Glomerular visceral epithelial cell (primary cell): ENCODE results near the gene AP3B1.

ENCODE experiments used
- DNase-seq: peaks from one replicate; pipeline ENCODE4 v3.0.0-alpha.2; 2016; ENCODE audit errors: extremely low spot score

AP3B1 gene

DNA sequence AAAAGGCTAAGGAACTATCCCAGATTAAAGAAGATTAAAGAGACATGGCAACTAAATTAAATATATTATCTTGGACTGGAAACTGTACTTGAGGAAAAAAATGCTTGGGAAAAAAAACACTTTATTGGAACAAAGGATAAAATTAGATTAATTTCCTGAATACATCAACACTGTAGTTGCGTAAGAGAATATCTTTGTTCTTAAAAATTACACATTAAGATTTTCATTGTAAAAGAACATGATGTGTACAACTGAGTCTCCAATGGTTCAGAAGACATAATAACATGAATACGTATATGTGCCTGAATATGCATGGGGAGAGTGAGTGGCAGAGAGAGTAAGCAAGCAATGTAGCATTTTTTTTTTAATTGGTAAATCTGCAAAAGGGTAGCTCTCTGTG is 2.8 kb downstream of the AP3B1 start:
- no peak for DNase-seq

DNA sequence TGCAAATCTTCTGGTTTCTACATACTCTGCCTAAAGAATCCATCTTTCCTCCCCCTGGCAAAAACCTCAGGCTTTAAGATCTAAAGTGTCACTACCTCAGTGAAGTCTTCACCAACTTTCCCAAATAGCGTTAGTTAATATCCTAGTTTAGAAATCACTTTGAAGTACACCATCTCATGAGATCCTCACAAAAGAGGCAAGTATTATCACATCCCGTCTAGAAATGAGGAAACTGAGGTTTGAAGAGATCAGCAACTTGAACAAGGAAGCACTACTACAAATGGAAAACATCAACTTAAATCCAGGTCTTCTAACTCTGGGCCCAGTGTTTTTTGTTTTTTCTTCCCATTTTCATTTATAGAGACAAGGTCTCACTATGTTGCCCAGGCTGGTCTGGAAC is 4.6 kb downstream of the AP3B1 start:
- DNase-seq, result no peak

DNA sequence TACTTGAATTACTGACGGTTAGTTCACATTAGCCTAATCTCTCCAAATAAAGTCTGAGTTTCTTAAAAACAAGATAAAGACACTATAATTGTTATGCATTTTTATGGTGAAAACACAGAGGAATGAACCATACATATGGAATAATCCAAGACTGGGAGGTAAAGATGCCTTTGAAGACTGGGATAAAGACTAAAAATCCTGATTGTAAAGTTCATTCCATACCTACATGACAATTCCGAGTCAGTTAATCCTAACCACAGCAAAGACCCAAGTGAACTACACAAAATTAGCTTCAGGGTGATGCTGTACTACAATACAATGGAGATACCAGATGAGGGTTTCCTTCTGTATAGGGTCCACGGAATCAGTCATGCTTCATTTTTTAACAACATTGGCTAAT is 6.3 kb downstream of the AP3B1 start:
- DNase-seq, result no peak

DNA sequence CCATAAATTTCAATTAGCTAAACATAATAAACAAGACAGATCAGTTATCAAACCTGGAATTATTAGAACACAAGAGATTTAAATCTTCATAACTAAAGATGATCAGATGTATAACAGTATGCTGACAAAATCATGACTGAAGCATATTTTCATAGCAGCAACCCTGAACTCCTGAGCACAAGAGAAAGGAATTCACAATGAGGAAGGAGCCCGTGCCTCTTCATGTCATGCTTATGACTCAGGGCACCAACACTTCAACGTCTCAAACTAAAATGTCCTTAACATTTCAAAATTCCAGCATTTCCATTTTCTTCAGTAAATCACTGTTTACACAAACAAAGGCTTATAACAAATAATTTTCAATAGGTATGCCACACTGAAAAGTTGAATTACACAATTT is 6.7 kb downstream of the AP3B1 start:
- DNase-seq, result peak; percentile 60

DNA sequence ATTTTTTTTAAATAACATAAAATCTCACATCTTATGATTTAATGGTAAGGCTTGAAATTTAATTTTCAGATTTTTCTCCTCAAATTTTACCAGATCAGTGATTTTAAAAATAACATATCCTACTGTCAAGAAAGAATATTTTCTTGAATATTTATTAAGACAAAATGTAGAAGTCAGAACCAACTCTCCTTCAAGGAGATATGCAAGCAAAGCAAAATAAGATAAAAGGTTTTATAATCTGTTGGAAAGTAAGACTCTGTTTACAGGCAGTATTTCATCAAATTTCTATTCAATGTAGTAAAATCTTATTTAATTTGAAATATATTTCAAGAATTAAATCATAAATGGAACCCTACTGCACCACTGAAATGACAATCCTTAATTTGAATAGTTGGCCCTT is 7.3 kb downstream of the AP3B1 start:
- DNase-seq, result no peak

DNA sequence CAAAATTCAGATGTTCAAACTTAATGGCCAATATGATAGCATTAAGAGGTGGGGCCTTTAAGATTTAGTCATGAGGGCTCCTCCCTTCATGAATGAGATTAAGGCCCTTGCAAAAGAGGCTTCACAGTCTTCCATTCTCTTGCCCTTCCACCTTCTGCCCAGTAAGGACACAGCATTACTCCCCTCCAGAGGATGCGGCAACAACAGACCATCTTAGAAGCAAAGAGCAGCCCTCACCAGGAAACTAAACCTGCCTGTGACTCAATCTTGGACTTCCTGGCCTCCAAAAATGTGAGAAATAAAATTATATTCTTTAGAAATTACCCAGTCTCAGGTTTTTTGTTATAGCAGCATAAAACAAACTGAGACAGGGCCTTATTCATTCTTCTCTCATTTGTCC is 8.2 kb downstream of the AP3B1 start:
- no peak for DNase-seq

DNA sequence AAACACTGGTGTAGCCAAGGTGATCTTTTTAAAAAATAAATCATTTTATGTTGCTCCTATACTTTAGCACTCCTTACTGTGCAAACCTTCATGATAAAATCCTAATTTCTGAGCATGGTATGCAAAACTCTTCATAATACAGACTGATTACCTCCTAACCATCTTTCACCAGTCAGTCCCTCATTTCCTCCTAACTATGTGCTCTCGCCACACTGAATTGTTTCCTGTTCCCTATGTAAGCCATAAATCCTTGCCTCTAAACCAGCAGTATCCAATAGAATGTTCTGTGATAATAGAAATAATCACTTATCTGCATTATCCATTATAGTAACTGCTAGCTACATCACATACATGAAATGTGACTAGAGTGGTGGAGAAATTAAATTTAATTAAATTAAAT is 10.7 kb downstream of the AP3B1 start:
- DNase-seq, result no peak

DNA sequence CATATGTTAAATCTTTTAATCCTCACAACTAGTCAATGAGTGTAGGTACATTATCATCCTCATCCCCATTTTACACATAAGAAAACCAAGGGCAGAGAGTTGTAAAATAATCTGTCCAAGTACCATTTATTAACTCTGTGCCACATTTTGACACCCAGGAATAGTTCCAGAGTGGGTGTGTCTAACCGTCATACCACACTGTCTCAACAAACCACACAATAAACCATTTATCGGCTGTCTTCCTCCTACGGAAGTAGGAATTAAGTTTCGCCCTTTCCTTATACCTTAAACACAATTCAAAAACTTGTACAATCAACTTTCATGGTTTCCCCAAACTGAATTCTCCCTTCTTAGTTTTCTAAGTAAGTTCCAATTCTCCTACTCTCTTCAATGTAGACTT is 11.4 kb downstream of the AP3B1 start:
- DNase-seq, result no peak

DNA sequence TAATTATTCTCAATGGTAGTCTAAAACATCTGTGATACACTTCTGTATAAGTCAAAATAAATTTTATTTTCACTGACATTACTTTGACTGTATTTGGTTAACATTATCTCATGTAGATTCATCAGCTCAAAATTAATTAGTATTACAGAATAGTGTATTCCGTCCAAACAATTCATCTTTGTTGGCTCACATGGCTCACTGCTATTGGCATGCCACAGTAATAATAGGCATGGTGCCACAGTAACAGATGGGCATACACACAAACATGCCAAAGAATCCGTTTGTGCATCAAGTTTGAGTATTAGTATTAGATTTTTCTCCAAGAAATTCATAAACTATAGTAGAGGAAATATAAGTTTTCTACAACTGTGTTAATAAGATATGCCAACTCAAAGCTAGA is 14.2 kb downstream of the AP3B1 start:
- DNase-seq, result no peak

DNA sequence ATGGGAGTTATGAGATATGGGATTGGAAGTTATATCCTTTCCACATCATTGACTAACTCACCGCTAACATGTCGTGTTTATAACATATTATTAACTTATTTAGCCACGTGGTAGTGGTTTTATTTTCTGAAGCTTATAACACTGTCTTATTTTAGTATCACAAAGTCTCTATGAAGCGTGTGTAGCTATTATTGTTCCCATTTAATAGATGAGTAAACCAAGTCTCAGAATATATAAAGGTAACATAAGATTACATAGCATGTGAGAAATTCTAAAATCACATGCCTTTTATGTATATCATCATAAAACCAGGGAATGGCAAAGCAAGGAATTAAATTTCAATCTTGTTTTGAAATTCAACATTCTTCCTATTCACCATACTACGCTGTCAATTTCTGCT is 15.3 kb downstream of the AP3B1 start:
- no peak for DNase-seq

DNA sequence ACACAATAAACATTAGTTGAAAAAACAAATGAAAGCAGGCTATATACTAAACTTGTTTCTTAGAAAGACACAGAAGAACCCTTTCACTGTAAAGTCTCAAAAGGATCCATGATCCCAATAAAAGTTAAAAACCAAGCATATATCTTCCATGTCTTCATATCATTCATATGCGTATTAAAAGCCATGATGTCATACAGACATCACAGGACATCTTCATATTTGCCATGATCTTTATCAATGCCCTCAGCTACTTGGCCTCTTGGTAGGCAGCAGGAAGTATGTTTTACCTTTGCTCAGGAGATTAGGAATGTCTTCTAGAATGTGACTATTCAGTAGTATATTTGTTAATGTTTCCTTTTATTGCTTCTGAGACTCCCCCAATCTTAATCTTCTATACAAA is 16.8 kb downstream of the AP3B1 start:
- DNase-seq, result no peak

DNA sequence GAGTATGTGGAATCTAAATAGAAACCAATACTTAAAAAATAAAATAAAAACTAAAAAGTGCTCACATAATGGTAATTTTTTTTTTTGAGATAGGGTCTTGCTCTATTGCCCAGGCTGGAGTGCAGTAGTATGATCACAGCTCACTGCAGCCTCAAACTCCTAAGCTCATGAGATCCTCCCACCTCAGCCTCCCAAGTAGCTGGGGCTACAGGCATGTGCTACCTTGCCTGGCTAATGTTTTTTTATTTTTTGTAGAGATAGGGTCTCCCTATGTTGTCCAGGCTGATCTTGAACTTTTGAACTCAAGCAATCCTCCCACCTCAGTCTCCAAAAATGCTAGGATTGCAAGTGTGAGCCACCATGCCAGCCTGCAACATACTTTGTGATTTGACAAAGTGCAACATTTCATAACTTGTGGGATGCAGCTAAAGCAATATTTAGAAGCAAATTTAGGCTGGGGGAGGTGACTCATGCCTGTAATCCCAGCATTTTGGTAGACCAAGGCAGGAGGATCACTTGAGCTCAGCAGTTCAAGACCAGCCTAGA is 18.4 kb downstream of the AP3B1 start:
- DNase-seq, result no peak

DNA sequence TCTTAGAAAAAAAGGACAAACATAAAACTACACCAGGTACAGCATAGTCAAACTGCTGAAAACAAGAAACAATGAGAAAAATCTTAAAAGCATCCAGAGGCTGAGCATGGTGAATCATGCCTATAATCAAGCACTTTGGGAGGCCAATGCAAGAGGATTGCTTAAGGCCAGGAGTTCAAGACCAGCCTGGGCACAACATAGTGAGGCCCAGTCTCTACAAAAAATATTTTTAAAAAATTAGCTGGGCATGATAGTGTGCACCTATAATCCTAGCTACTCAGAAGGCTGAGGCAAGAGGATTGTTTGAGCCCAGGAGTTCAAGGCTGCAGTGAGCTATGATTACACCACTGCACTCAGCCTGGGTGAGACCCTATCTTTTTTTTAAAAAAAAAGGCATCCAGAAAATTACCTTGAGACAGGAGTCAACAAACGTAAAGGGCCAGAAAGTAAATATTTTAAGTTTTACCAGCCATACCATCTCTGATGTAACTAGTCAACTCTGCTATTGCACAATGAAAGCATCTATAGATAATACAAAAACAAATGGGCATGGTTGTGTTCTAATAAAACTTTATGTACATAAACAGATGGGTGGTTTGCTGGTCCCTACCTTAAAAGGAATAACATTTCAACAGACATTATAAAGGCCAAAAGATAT is 19.8 kb downstream of the AP3B1 start:
- DNase-seq, result no peak

DNA sequence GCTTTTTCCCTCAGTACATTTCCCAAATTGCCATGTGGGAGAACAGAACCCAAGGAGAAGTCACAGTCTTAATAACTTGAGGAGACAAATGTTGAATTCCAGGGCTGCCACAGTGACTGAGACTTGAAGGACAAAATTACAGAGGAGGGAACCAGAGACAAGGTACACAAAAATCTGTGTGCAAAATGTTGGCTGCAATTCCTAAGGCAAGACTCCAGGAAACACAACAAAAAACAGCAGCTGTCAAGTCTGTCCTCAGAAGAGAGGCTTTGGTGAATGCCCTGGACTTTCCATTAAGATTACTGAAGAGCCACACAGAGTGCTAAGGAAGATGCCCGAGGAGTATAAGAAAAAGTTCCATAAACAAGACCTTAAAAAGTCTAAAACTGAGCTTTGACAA is 21.1 kb downstream of the AP3B1 start:
- DNase-seq, result no peak

DNA sequence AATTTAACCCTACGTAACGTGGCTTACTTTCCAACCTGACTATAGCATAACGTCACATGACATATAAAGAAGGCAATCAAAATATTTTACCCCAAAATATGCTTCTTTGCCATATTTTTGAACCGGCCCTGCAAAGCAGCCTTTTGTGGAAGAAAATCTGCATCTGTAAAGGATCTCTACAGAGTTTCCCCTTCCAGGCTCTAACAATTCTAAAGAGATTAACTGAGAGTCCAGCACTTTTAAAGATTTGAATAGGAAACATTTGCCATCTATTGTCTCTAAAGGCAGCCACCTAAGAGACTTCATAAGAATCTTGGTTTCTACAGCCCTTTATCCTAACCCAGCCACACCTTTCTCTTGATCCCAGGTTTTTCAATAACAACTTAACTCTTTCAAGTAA is 22.7 kb downstream of the AP3B1 start:
- no peak for DNase-seq

DNA sequence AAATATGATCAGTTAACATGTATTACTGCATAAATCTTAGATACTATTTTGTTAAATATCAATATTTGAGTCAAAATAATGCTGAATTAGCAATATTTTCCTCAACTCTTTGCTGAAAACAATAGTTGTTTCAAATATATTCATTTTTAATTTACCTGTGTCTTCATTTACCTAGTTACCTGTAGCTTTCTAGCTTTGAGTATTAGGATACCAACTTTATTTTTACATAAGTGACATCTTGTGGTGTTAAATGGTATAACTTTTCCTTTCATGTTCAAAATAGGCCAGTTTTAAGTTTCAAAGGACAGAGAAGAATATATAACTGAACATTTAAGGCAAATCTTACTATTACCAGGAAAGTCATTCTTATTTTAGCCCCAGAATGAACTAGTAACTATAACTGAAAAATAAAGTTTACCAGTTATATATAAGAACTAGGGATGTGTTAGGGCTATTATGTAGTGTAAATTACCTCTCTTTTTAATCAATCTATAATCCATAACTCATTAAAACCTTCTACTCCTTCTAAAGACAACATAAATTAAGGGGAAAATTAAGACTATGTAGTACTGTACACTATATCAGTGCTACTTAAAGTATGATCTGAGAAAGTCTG is 25.3 kb downstream of the AP3B1 start:
- DNase-seq, result no peak

DNA sequence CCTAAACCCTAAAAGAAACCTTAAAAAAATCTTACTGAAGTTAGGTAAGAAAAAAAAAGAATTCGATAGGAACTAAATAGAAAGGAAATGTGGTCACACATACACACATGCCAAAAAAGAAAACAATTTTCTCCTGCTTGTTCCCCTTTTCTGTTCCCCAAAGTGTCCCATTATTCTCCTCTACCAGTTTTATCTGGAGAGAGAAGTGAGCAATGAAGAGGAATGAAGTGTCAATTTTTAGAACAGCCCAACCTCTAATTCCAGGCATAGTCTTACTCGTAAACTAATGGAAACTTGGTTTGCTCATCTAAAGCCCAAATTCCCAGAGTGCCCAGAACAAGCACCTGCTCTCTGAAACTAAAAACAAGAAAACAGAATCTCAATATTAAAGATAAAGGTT is 26.1 kb downstream of the AP3B1 start:
- no peak for DNase-seq

DNA sequence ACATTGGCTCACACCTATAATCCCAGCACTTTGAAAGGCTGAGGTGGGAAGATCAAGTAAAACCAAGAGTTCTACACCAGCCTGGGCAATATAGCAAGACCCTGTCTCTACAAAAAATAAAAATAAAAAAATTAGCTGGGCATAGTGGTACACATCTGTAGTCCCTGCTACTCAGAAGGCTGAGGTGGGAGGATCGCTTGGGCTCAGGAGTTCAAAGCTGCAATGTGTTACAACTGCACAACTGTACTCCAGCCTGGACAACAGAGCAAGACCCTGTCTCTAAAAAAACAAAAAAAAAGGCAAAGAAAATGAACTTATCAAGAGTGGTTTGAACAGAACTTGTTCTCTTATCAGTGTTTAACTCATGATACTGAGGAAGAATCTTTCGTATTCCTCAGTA is 29.3 kb downstream of the AP3B1 start:
- no peak for DNase-seq

DNA sequence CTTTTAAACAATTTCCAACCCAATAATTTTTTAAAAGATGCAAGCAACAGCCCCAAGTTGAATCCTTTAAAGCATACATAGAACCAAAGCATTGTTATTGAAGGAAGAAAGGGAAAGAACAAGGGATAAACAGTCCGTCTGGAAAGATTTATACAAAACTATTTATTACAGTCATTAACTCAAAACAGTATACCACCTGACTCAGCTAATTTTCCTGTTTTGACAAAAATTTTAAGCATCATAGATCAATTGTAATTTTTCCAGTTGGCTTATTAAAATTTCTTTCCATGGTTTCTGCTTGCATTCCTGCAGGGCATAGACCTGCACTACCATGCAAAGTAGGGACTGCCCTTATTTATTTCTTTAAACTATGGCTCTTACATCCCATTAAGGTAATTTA is 29.9 kb downstream of the AP3B1 start:
- no peak for DNase-seq

DNA sequence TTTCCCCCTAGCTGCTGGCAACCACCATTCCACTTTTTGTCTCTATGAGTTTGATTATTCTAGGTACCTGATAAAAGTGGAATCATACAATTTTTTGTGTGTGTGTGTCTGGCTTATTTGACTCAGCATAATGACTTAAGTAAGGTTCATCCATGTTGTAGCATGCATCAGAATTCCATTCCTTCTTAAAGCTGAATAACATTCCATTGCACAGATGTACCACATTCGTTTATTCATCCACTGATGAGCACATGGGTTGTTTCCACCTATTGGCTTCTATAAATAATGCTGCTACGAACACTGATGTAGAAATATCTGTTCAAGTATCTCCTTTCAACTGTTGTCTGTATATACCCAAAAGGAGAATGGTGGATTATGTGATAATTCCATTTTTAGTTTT is 33.7 kb downstream of the AP3B1 start:
- no peak for DNase-seq

DNA sequence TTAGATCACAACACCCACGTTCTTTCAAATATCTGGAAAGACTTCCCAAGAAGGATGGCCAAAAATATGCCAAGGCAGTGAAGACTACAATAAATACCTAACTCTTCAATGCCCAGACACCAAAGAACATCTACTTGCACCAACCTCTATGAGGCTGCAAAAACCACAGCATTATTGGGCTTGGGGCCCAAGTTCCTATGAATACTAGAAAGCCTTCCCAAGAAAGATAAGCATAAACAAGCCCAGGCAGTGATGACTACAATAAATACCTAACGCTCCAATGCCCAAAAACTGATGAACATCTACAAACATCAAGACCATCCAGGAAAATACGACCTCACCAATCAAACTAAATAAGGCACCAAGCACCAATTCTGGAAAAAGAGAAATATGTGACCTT is 41.3 kb downstream of the AP3B1 start:
- no peak for DNase-seq

DNA sequence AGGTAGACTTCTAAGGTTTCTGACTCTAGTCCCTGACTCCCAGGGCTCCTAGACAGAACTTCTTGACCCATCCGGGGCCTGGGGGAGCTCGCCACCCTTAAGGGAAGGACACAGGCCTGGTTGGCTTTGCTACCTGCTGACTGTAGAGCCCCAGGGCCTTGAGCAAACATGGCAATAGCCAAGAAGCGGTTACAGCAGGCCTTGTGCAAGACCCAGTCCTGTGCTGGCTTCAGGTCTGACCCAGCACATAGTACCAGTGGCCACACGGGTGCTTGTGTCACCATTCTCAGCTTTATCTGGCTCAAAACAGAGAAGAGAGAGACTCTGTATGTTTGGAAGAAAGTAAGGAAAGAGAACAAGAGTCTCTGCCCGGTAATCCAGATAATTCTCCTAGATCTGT is 41.8 kb downstream of the AP3B1 start:
- DNase-seq, result no peak

DNA sequence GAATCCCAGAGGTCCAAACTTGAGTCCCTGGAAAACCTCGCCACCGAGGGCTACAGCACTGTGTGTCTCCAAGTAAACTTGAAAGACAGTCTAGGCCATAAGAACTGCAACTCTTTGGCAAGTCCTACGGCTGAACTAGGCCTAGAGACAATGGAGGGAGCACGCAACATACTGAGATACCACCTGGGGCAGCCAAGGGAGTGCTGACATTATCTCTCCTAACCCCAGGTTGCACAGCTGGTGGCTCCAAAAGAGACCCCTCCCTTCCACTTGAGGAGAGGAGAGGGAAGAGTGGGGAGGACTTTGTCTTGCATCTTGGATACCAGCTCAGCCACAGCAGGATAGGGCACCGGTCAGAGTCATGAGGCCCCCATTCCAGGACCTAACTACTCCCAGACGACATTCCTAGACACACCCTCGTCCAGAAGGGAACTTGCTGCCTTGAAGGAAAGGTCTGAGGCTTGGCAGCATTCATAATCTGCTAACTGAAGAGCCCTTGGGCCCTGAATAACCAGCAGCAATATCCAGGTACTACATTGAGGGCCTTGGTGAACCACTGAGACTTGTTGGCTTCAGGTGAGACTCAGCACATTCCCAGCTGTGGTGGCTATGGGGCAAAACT is 42.7 kb downstream of the AP3B1 start:
- DNase-seq, result no peak
